SKM-1 (cell line): ENCODE measurements around the gene ABAT.
"Not testable (repeated sequence)": the region's sequence is repeated elsewhere in the genome, so short reads cannot be mapped to it uniquely, and the experiment has no call there.

Source experiments
- DNase-seq: peaks from one replicate; lab custom pipeline; 2025; ENCODE audit not compliant: unreplicated experiment; lab: John Stamatoyannopoulos, UW

Gene ABAT

GRCh38 chr16:8678068-8678927, 3.9 kb downstream of the ABAT start:
- DNase-seq: no peak

DNA sequence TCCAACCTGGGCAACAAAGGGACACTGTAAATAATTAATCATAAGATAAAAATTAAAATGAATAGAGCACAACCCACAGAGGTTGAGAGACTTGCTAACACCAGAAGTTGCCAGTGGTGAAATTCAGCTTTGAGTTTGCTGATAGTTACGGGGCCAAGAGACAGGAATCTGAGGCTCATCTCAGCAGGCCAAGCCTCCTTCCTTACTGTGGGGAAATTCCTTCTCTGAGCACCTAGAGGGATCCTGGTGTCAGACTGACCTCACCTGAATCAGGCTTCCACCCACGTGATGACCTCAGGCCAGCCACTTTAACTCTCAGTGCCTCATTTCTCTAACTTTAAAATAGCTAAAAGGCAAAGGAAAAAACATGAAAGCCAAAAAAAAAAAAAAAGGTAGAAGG, 4.7 kb downstream of the ABAT start:
- DNase-seq: no peak

GRCh38 chr16:8682551-8683259, 8.3 kb downstream of the ABAT start:
- DNase-seq: no peak

GRCh38 chr16:8683640-8684039, 9.2 kb downstream of the ABAT start:
- no peak for DNase-seq

DNA sequence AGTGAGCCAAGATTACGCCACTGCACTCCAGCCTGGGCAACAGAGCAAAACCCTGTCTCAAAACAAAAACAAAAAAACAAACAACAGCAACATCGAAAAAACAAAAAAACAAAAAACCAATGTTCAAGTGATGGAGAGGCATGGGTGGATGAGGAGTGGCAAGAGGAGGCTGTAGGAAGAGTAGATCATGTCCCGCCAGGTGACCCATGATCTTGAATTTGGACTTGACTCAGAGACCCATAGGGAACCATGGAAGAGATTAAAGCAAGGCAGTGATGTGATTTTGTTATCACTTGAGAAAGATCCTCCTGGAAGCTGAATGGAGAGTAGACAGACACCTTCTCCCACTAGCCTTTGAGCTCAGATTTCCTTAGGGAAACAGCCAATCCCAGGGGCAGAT, 11.2 kb downstream of the ABAT start:
- DNase-seq: no peak

DNA sequence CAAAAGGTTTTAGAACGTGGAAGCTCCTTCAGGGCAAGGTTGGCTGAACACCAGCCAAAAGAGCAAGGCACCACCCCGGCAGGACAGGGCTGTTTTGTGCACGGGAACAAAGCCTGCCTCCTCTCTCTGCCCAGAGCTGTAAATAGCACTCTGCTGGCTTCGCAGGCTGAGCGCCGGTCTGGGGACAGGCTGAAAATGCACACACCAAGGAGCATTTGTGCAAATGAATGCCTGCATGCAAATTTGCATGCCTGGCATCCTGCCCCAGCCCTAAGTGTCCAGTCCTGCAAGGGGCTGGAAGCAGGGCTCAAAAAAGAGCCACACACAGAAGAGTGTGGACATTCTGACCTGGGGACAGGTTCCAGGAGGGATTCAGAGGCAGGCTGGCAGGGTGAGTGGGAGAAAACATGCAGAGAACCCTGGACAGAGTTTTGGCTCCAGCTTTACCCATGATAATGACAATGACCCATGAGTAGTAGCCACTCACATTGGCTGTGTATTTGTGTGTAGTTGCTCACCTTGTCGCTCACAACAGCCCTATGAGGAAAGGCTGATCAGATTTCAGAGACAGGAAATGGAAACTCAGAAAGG, 11.7 kb downstream of the ABAT start:
- no peak for DNase-seq

DNA sequence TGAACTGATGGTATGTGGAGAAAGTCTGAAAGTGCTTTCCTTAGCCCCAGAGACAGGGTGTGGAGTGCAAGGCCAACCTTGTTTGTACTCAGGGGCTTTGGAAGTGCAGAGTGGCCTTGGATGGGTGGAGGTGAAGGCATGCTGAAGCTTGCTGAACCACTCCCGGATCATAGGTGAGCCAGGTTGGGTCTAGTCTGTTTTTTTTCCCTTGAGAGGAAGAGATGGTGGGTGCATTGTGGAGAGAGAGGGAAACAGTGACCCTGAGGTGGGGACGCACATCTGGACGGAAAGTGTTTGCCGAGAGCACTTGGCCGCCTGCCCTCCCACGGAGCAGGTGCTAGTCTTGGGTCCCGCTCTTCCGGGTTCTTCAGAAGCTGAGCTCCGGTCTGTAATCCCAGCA, 12.5 kb downstream of the ABAT start:
- no peak for DNase-seq

DNA sequence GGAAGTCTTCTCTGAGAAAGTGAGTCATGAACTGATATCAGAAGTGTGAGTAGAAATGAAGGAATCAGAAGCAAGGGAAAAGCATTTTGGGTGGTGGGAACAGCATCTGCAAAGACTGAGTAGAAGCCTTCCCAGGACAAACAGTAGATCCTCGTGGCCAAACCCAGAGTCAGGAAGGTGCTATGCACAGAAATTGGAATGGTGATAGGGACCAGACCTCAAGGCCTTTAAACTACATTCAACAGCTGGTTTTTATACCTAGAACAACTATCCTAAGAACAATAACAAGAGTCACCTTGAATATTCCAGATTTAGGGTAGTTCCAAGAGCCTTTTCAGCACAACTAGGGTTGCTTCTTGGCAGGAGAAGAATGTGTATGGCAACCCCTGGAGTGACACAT, 15.3 kb downstream of the ABAT start:
- DNase-seq: no peak

- DNase-seq: no peak
Measured at GRCh38 chr16:8691728-8692127, 17.3 kb downstream of the ABAT start.

- no peak for DNase-seq
Measured at GRCh38 chr16:8694795-8695728, 20.6 kb downstream of the ABAT start.

DNA sequence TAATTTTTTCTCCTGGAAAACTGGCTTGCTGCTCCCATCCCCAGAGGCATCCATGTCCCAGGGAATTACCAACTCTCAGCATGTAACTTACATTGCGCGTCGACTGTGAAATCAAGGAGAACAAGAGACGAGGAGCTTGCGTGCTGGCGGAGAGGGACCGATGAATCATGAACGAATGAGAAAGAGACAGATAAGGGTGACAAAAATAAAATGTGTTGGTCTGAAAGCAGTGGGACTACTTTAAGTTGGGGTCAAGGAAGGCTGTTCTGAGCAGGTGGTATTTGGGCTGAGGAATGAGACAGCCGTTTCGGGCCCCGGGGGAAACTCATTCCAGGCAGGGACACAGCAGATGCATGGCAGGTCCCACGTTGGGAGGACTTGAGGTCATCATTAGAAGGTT, 22.5 kb downstream of the ABAT start:
- DNase-seq: no peak

DNA sequence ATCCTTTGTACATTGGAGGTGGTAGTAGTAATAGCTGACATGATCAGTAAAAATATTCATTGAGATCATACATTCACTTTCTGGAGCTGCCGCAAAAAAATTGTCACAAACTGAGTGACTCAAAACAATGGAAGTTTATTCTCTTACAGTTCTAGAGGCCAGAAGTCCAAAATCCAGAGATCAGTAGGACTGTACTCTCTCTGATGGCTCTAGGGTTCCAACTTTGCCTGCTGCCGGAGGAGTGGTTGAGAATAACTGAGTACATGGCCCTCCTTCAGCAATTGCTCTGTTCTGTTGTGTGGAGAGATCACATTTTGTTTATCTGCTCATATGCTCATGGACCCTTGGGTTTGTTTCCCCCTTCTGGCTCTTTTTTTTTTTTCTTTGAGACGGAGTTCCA, 23.5 kb downstream of the ABAT start:
- no peak for DNase-seq

- no peak for DNase-seq
Measured at GRCh38 chr16:8703693-8704092, 29.3 kb downstream of the ABAT start.

GRCh38 chr16:8704098-8704497, 29.7 kb downstream of the ABAT start:
- no peak for DNase-seq

GRCh38 chr16:8705100-8705822, 30.8 kb downstream of the ABAT start:
- DNase-seq: not testable (repeated sequence)

- no peak for DNase-seq
Measured at GRCh38 chr16:8708536-8708935, 34.1 kb downstream of the ABAT start.

DNA sequence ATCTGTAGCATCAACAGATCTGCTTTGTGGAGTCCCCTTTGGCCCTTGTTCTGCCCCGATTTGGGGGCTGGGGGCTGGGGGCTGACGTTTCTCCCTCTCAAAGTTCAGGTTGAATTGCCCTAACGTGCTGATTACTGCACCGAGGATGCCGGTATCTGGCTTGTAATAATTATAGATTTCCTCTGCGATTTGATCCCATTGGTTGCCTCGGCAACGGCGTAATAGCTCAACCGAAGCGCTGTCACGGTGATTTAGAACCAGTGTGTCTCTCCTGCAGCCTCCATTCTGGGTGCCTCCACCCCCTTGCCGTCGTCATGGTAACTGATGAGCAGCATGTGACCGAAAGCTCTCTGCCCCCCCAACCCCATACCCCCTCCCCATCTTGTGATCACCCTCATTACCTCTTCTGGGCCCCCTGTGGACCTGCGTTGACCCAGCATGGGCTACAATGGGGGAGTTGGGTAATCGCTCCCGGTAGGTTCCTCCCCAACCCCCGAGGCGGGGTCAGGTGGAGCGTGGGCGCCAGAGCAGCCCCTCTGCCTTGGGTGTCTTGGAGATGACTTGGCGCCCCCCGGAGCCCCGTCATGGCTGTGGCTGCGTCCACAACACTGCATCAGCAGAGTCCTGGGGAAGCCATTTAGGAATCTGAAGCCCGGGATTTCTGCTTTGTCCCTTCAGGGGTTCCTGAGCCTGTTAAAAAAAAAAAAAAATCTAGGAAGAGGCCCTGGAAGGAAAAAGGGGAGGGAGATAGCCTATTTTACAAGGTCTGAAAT, 38.4 kb downstream of the ABAT start:
- no peak for DNase-seq

- DNase-seq: no peak
Measured at GRCh38 chr16:8713635-8714172, 39.3 kb downstream of the ABAT start.

DNA sequence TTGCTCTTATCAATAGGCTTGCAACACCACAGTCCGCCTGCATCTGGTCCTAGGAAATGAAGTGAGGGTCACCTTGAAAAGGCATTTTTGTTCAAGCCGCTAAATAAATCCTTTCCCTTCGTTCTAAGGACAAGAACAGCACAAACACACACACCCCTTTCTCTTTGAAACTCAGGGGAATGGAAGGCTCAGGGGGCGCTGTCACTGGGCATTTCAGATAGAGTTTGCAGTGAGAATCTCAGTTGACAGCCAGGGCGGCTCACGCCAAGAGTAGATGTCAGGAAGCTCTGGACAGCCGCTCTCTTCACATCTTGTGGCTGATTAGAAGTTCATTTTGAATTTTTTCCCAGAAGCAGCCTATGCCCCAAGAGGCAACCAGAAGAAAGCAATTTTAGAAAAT, 39.8 kb downstream of the ABAT start:
- DNase-seq: no peak
